ENCODE results near the gene CDC27.
"Not testable (repeated sequence)": the region's sequence is repeated elsewhere in the genome, so short reads cannot be mapped to it uniquely, and the experiment has no call there.

The CDC27 gene

DNA sequence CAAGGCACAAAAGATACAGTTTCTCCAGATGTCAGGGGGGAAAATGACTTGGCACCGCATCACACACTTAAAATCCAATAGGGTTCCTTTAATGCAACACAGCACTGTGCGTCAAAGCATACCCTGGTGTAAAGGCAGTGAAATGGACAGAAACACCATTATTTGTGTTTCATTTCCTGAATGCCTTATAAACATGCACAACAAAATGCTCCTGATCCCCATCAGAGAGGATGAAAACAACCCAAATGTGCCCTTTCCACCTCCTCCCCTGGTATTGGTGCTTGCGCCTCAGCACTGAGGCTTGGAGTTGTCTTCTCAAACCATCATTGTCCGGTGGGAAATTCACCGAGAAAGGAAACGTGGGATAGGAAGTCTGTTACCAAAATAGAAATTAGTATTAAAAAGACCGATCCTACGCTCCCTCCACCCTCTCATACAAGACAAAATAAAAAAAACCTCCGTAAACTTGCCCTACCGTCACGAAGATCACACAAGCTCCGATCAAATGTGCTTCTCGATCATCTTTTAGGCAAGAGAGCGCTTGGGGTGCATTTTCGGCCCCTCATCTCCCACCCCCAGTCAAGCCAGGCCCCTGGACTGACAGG, 722 bp downstream of the CDC27 start:
- Histone ChIP-seq H3K9me3 (ENCODE audit: control insufficient read depth, insufficient read depth, low read length) (no peaks in the 10 kb centered on the region), H3K79me2 (ENCODE audit: control insufficient read depth, low read length) (peaks cover 58% of the 10 kb centered on the region), H3K4me1 (ENCODE audit: control insufficient read depth, low read length) (peaks cover 61% of the 10 kb centered on the region), H3K4me3 (ENCODE audit: low read length) (peak overlapping the region; percentile 89), H3K4me2 (ENCODE audit: low read length) (peak overlapping the region; percentile 69), H3K27ac (ENCODE audit: low read depth, low read length) (peak overlapping the region; percentile 66), H3K9me2 (replicated peaks; ENCODE audit: control insufficient read depth, low read length) (no peaks in the 10 kb centered on the region), H3F3A (ENCODE audit: control insufficient read depth, insufficient read depth) (peaks cover 5% of the 10 kb centered on the region), H3K36me3 (ENCODE audit: control insufficient read depth, low read length) (peaks cover 33% of the 10 kb centered on the region), H4K20me1 (ENCODE audit: control insufficient read depth, insufficient read depth, low read depth, low read length) (peaks cover 6% of the 10 kb centered on the region), H3K27me3 (ENCODE audit: control insufficient read depth, low read length) (no peaks in the 10 kb centered on the region)
- TF ChIP-seq, protein P1, sequence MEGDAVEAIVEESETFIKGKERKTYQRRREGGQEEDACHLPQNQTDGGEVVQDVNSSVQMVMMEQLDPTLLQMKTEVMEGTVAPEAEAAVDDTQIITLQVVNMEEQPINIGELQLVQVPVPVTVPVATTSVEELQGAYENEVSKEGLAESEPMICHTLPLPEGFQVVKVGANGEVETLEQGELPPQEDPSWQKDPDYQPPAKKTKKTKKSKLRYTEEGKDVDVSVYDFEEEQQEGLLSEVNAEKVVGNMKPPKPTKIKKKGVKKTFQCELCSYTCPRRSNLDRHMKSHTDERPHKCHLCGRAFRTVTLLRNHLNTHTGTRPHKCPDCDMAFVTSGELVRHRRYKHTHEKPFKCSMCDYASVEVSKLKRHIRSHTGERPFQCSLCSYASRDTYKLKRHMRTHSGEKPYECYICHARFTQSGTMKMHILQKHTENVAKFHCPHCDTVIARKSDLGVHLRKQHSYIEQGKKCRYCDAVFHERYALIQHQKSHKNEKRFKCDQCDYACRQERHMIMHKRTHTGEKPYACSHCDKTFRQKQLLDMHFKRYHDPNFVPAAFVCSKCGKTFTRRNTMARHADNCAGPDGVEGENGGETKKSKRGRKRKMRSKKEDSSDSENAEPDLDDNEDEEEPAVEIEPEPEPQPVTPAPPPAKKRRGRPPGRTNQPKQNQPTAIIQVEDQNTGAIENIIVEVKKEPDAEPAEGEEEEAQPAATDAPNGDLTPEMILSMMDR (IDR thresholded peaks at IDR 0.05; ENCODE audit: low read depth, low read length, poor library complexity, severe bottlenecking), result no peak
- no peak for TF ChIP-seq EZH2phosphoT487 (IDR thresholded peaks at IDR 0.05; ENCODE audit: borderline replicate concordance, low read length)

DNA sequence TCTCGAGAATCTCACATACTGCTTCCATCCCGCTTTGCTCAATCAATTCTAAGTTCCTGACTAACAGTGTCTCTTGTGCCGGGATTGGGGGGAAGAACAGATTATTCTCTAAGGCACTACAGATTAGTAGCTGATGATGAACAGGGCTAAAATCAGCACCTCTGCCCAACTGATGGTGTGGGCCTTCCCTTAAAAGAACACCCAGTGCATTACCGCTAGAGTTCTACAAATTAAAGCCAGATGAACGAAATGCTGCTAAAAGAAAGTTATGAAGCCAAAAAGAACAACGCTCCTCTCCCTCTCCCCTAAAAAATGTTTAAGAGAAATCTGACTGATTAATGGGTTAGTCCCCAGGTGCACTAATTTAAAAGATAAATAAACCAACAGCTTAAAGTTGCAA, 4.4 kb downstream of the CDC27 start:
- Histone ChIP-seq H3K9me3 (ENCODE audit: control insufficient read depth, insufficient read depth, low read length) (no peaks in the 10 kb centered on the region), H3K36me3 (ENCODE audit: control insufficient read depth, low read length) (peaks cover 64% of the 10 kb centered on the region), H3K9me2 (replicated peaks; ENCODE audit: control insufficient read depth, low read length) (no peaks in the 10 kb centered on the region), H3K79me2 (ENCODE audit: control insufficient read depth, low read length) (peaks cover 95% of the 10 kb centered on the region), H3K4me1 (ENCODE audit: control insufficient read depth, low read length) (peaks cover 38% of the 10 kb centered on the region), H3K4me3 (ENCODE audit: low read length) (no peak overlapping the region), H3K27me3 (ENCODE audit: control insufficient read depth, low read length) (no peaks in the 10 kb centered on the region), H3K4me2 (ENCODE audit: low read length) (peak overlapping the region; percentile 26), H3F3A (ENCODE audit: control insufficient read depth, insufficient read depth) (peaks cover 5% of the 10 kb centered on the region; the same call in 1 of the 2 replicates), H3K27ac (ENCODE audit: low read depth, low read length) (no peak overlapping the region), H4K20me1 (ENCODE audit: control insufficient read depth, insufficient read depth, low read depth, low read length) (peaks cover 15% of the 10 kb centered on the region)
- TF ChIP-seq, protein P1 (IDR thresholded peaks at IDR 0.05; ENCODE audit: low read depth, low read length, poor library complexity, severe bottlenecking), result no peak

DNA sequence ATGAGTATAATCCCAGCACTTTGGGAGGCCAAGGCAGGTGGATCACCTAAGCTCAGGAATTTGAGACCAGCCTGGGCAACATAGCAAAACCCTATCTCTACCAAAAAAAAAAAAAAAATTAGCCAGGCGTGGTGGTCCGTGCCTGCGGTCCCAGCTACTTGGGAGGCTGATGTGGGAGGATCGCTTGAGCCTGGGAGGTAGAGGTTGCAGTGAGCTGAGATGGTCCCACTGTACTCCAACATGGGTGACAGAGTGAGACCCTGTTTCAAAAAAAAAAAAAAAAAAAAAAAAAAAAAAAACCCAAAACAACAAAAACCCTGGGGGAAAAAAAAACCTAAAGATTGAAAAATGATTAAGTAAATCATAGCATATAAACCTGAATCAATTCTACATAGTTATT, 8.1 kb downstream of the CDC27 start:
- Histone ChIP-seq H3K79me2 (ENCODE audit: control insufficient read depth, low read length) (peaks cover 98% of the 10 kb centered on the region), H3K36me3 (ENCODE audit: control insufficient read depth, low read length) (peaks cover 76% of the 10 kb centered on the region), H4K20me1 (ENCODE audit: control insufficient read depth, insufficient read depth, low read depth, low read length) (peaks cover 16% of the 10 kb centered on the region), H3K4me1 (ENCODE audit: control insufficient read depth, low read length) (peaks cover 37% of the 10 kb centered on the region)
- not testable (repeated sequence) for H3K9me2 ChIP-seq (replicated peaks; ENCODE audit: control insufficient read depth, low read length); H3K27ac ChIP-seq (ENCODE audit: low read depth, low read length); H3K9me3 ChIP-seq (ENCODE audit: control insufficient read depth, insufficient read depth, low read length); H3F3A ChIP-seq (ENCODE audit: control insufficient read depth, insufficient read depth); H3K4me3 ChIP-seq (ENCODE audit: low read length); H3K27me3 ChIP-seq (ENCODE audit: control insufficient read depth, low read length); H3K4me2 ChIP-seq (ENCODE audit: low read length)

DNA sequence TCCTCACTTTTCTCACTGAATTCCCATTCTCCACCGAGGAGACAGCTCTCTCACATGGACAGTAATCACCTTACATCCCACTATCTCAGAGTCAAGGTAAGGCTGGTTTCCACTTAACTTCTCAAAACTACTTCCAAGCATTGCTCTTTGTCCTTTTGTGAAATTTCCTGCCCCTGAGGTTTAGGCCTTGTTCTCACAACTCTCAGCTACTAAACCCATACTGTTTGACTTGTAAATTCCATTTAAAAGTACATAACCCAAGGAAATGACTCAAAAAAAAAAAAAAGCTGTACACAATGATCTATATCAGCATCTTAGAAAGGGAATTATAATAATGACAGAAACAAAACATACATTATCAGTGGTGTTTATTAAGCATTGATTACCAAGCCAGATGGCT, 8.8 kb downstream of the CDC27 start:
- H3K4me3 ChIP-seq (ENCODE audit: low read length), result no peak overlapping the region
- H3K79me2 ChIP-seq (ENCODE audit: control insufficient read depth, low read length), result peaks cover 98% of the 10 kb centered on the region
- H3K27ac ChIP-seq (ENCODE audit: low read depth, low read length), result no peak overlapping the region
- H3K9me2 ChIP-seq (replicated peaks; ENCODE audit: control insufficient read depth, low read length), result no peaks in the 10 kb centered on the region
- H3K4me1 ChIP-seq (ENCODE audit: control insufficient read depth, low read length), result peaks cover 39% of the 10 kb centered on the region
- no peaks in the 10 kb centered on the region for H3K27me3 ChIP-seq (ENCODE audit: control insufficient read depth, low read length)
- peaks cover 79% of the 10 kb centered on the region for H3K36me3 ChIP-seq (ENCODE audit: control insufficient read depth, low read length)
- peaks cover 8% of the 10 kb centered on the region; the same call in 1 of the 2 replicates for H3F3A ChIP-seq (ENCODE audit: control insufficient read depth, insufficient read depth)
- H4K20me1 ChIP-seq (ENCODE audit: control insufficient read depth, insufficient read depth, low read depth, low read length), result peaks cover 17% of the 10 kb centered on the region
- TF ChIP-seq EZH2phosphoT487 (IDR thresholded peaks at IDR 0.05; ENCODE audit: borderline replicate concordance, low read length), result no peak
- TF ChIP-seq, protein P1 (IDR thresholded peaks at IDR 0.05; ENCODE audit: low read depth, low read length, poor library complexity, severe bottlenecking), result no peak
- H3K9me3 ChIP-seq (ENCODE audit: control insufficient read depth, insufficient read depth, low read length), result no peaks in the 10 kb centered on the region
- H3K4me2 ChIP-seq (ENCODE audit: low read length), result no peak overlapping the region
